Stimulated activated naive CD8-positive, alpha-beta T cell treated with anti-CD3 and anti-CD28 coated beads, Interleukin-15, amount 100 ng/mL, for 72 hours (primary cell): ENCODE data around the gene PARVB.

Experiments
- ATAC-seq: fragments of 150-1000 bp; cut with Tn5 transposase; 2 replicates; pipeline ENCODE4 v1.10.0; 2021; ENCODE audit warnings: mild to moderate bottlenecking, moderate library complexity
- DNase-seq, 2 donors: peaks; one replicate each; pipeline ENCODE4 v3.0.0; 2021 to 2022
- H3K27ac Mint-ChIP-seq, 2 donors: one replicate each; pipeline ENCODE4 v1.8.0; 2022; ENCODE audit warnings: mild to moderate bottlenecking in 2 of 2, mixed read lengths in 2 of 2, moderate library complexity in 2 of 2
- H3K27me3 Mint-ChIP-seq: one replicate; pipeline ENCODE4 v1.8.0; 2022; ENCODE audit warnings: mixed read lengths
- H3K4me1 Mint-ChIP-seq: one replicate; pipeline ENCODE4 v1.8.0; 2022; ENCODE audit warnings: mild to moderate bottlenecking, mixed read lengths
- H3K4me3 Mint-ChIP-seq, 2 donors: one replicate each; pipeline ENCODE4 v1.8.0; 2022; ENCODE audit warnings: mild to moderate bottlenecking in 2 of 2, mixed read lengths in 2 of 2, moderate library complexity in 1 of 2
- H3K9me3 Mint-ChIP-seq, 2 donors: one replicate each; pipeline ENCODE4 v1.8.0; 2022; ENCODE audit warnings: mixed read lengths in 2 of 2

PARVB gene

GRCh38 chr22:44024288-44024921 is at the start of gene PARVB:
Gene PARVB, plus strand, starts transcription at chr22:44024302. Its CDS starts 38 bp downstream, at chr22:44024340.
- ATAC-seq, result peak; percentile 44
- peaks cover 69% of the 10 kb centered on the region for H3K4me1 Mint-ChIP-seq
- DNase-seq, result peak; percentile 31 to 33

GRCh38 chr22:43975041-43975440 is 49.1 kb upstream of the PARVB start:
- Mint-ChIP-seq H3K27me3 (no peaks in the 10 kb centered on the region), H3K9me3 (no peaks in the 10 kb centered on the region), H3K4me3 (no peak overlapping the region), H3K27ac (no peak overlapping the region), H3K4me1 (no peaks in the 10 kb centered on the region)
- no peak for ATAC-seq
- DNase-seq, result no peak

More at GRCh38 chr22:44024288-44024921, at the start of gene PARVB:
- H3K27me3 Mint-ChIP-seq, result peaks cover 13% of the 10 kb centered on the region
- no peaks in the 10 kb centered on the region for H3K9me3 Mint-ChIP-seq
- H3K4me3 Mint-ChIP-seq, result peak within 1 kb of the TSS; percentile 93 to 97
- H3K27ac Mint-ChIP-seq, result peak within 1 kb of the TSS; percentile 96

- H3K9me3 Mint-ChIP-seq, result no peaks in the 10 kb centered on the region
- no peak overlapping the region for H3K4me3 Mint-ChIP-seq
- no peaks in the 10 kb centered on the region for H3K4me1 Mint-ChIP-seq
- no peak for ATAC-seq
- H3K27me3 Mint-ChIP-seq, result no peaks in the 10 kb centered on the region
- no peak for DNase-seq
- no peak overlapping the region for H3K27ac Mint-ChIP-seq
These were observed 47.0 kb upstream of the PARVB start for GRCh38 chr22:43976861-43977795.

DNA sequence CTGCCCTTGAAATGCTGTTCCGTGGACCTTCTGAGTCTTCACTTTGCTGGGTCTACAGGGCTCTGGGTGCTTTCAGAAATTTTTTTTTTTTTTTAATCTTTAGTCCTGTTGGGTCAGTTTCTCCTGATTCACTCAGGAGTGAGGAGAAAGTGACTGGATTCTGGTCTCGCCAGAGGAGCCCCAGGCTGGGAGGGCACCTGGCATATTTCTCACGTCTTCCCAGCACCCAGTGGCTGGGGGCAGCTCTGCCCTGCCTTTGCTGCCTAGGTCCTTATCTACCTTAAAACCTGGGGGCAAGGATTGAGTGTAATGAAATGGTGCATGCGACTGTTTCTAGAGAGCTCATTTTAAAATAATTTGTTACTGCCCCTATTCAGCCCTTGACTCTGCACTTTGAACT is 45.5 kb upstream of the PARVB start:
- Mint-ChIP-seq H3K9me3 (no peaks in the 10 kb centered on the region), H3K4me1 (no peaks in the 10 kb centered on the region), H3K4me3 (no peak overlapping the region), H3K27me3 (no peaks in the 10 kb centered on the region), H3K27ac (no peak overlapping the region)
- ATAC-seq, result no peak
- DNase-seq, result no peak

GRCh38 chr22:43980579-43980978 is 43.5 kb upstream of the PARVB start:
- DNase-seq, result no peak
- Mint-ChIP-seq H3K4me1 (no peaks in the 10 kb centered on the region), H3K4me3 (no peak overlapping the region), H3K27ac (no peak overlapping the region), H3K9me3 (no peaks in the 10 kb centered on the region), H3K27me3 (no peaks in the 10 kb centered on the region)
- ATAC-seq, result no peak

- no peak for DNase-seq
- H3K4me3 Mint-ChIP-seq, result no peak overlapping the region
- no peak overlapping the region for H3K27ac Mint-ChIP-seq
- no peaks in the 10 kb centered on the region for H3K27me3 Mint-ChIP-seq
- ATAC-seq, result no peak
- no peaks in the 10 kb centered on the region for H3K4me1 Mint-ChIP-seq
- H3K9me3 Mint-ChIP-seq, result no peaks in the 10 kb centered on the region
These were observed 43.1 kb upstream of the PARVB start for GRCh38 chr22:43980996-43981395.

DNA sequence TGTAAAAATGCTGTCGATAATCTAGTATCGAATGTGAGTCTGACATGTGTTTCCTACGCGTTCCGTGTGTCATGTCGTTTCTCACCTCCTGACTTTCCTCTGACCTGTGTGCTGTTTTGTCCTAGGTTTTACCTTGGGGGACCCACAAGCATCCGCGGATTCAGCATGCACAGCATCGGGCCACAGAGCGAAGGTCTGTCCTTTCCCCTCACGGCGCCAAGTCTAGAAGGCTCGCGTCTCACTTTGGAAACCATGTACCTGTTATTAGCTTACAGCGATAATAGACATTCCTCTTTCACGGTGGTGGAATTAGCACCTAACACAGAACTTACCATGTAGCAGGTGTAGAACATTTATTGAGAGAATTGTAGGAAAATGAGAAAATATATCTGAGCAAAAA is 40.3 kb upstream of the PARVB start:
- Mint-ChIP-seq H3K27ac (peak overlapping the region in 1 of 2 donors; percentile 86), H3K27me3 (no peaks in the 10 kb centered on the region), H3K4me1 (no peaks in the 10 kb centered on the region), H3K4me3 (no peak overlapping the region), H3K9me3 (no peaks in the 10 kb centered on the region)
- DNase-seq, result no peak
- no peak for ATAC-seq

DNA sequence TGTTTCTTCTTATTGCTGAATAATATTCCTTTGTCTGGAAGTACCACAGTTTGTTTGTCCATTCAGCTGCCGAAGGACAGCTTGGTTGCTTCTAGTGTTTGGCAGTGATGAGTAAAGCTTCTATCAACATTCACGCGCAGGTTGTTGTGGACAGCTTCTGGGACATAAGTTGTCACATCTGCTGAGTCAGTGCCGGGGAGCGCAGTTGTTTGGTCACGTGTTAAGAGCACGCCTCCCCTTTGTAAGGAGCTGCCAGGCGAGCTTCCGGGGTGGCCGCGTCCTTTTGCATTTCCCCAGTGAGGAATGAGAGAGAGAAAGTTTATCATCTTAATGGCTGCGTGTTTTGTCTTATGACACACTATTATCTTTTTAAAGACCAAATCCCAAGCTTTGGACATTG is 38.6 kb upstream of the PARVB start:
- H3K27ac Mint-ChIP-seq, result no peak overlapping the region
- H3K4me1 Mint-ChIP-seq, result no peaks in the 10 kb centered on the region
- H3K4me3 Mint-ChIP-seq, result no peak overlapping the region
- H3K27me3 Mint-ChIP-seq, result no peaks in the 10 kb centered on the region
- DNase-seq (no peak), ATAC-seq (no peak)
- no peaks in the 10 kb centered on the region for H3K9me3 Mint-ChIP-seq

DNA sequence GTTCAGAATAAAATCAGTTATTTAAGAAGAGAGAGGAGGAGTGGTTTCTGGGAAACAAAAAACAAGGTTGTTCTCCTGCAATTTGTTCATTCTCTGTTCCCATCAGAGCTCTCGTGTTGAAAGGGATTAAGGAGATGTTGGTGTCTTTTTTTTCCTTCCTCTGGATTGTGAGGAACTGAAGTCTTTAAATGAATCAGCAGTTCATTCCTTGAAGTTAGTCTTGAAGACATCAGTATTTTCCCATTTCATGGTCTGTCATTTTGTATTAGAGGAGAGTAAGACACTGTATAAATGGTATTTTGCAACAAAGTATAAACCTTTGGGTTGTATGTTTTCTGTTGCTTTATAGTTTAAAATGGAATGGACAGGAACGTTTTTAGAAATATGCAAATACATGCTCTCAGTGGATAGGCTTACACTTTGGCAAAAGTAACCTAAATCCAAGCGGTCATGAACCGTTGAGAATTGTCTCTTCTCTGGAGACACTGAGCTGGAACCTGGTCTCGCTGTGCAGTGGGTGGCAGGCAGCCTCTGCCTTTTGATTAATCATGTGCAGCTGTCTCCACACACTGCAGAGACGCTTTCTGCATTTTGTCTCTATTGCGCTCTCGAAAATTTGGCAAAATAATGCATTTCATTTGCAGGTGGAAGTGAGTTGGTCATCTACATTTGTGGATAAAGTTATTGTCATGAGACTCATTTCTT is 35.8 kb upstream of the PARVB start:
- no peak for ATAC-seq
- Mint-ChIP-seq H3K9me3 (no peaks in the 10 kb centered on the region), H3K27ac (no peak overlapping the region), H3K4me3 (no peak overlapping the region), H3K4me1 (peaks cover 9% of the 10 kb centered on the region), H3K27me3 (no peaks in the 10 kb centered on the region)
- DNase-seq, result no peak

DNA sequence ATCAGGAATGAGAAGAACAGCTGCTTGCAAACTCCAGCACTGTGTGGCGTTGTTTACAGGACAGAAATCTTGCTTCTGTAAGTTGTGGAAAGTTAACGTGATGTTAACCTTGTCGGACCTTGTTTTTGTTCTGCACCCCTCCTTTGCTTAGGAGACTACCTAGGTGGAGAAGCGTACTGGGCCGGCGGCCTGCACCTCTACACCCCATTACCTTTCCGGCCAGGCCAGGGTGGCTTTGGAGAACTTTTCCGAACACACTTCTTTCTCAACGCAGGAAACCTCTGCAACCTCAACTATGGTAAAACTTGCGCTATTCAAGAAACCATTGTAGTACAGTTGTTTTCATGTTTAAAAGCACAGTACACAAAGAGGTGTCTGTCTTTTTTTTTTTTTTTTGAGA is 35.1 kb upstream of the PARVB start:
- ATAC-seq (no peak), DNase-seq (no peak)
- Mint-ChIP-seq H3K27ac (no peak overlapping the region), H3K27me3 (no peaks in the 10 kb centered on the region), H3K9me3 (no peaks in the 10 kb centered on the region), H3K4me3 (no peak overlapping the region), H3K4me1 (peaks cover 14% of the 10 kb centered on the region)

DNA sequence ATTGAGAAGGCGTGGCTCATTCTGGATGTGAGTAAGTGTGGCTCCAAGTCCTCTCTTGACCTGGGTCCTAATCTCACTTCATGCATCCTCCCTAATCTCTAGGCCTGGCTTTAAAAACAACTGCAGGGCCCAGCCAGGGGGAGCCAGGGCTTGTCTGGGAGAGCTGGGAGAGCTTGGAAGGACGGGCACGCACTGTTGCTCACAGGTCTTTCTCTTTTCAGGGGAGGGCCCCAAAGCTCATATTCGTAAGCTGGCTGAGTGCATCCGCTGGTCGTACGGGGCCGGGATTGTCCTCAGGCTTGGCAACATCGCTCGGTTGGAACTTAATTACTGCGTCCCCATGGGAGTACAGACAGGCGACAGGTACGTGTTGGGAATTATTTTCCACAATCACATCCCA is 34.1 kb upstream of the PARVB start:
- Mint-ChIP-seq H3K27me3 (no peaks in the 10 kb centered on the region), H3K4me1 (peaks cover 18% of the 10 kb centered on the region), H3K9me3 (no peaks in the 10 kb centered on the region), H3K4me3 (no peak overlapping the region), H3K27ac (no peak overlapping the region)
- ATAC-seq, result no peak
- DNase-seq, result no peak

- ATAC-seq (no peak), DNase-seq (no peak)
- Mint-ChIP-seq H3K27ac (peak overlapping the region in 1 of 2 donors; percentile 50), H3K9me3 (no peaks in the 10 kb centered on the region), H3K4me1 (peaks cover 32% of the 10 kb centered on the region), H3K27me3 (no peaks in the 10 kb centered on the region), H3K4me3 (no peak overlapping the region)
These were observed 32.6 kb upstream of the PARVB start for GRCh38 chr22:43991316-43992020.

- H3K9me3 Mint-ChIP-seq, result no peaks in the 10 kb centered on the region
- ATAC-seq (no peak), DNase-seq (no peak)
- H3K27me3 Mint-ChIP-seq, result no peaks in the 10 kb centered on the region
- H3K27ac Mint-ChIP-seq, result peak overlapping the region in 1 of 2 donors; percentile 67
- H3K4me3 Mint-ChIP-seq, result no peak overlapping the region
- H3K4me1 Mint-ChIP-seq, result peaks cover 41% of the 10 kb centered on the region
These were observed 31.7 kb upstream of the PARVB start for GRCh38 chr22:43992331-43992821.

DNA sequence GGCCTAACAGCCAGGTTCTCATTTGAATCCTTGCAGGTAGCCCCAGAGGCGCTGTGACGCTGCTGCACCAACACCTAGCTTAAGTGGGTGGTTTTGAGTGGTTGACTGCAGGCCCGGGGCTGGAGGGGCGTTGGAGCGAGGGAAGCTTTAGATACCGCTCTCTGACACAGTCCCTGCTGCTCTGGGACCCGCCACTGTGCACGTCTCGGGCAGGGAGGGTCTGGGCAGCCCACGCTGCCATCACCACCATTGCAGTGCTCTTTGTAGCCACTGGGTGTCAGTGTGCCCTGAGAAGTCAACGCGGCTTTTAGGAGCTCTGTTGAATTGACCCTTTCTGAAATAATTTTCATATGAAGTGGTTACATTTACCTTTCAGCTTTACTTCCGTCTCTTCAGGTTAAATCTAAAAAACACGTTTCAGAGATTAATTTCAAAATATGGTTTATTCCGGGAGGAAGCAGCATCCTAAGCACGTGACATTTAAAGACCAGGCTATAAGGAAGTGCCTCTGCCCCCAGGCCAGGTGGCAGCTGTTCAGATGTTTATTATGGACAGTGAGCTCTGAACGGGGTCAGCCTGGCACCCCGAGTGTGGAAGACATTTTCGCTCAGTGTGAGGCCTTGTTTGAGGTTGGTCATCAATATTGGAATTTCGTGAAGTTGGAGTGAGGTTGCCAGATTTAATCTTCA is 30.9 kb upstream of the PARVB start:
- H3K4me1 Mint-ChIP-seq, result peaks cover 43% of the 10 kb centered on the region
- no peak overlapping the region for H3K27ac Mint-ChIP-seq
- ATAC-seq, result peak; percentile 75
- no peak overlapping the region for H3K4me3 Mint-ChIP-seq
- peak; percentile 57 to 62 for DNase-seq
- no peaks in the 10 kb centered on the region for H3K9me3 Mint-ChIP-seq
- no peaks in the 10 kb centered on the region for H3K27me3 Mint-ChIP-seq

DNA sequence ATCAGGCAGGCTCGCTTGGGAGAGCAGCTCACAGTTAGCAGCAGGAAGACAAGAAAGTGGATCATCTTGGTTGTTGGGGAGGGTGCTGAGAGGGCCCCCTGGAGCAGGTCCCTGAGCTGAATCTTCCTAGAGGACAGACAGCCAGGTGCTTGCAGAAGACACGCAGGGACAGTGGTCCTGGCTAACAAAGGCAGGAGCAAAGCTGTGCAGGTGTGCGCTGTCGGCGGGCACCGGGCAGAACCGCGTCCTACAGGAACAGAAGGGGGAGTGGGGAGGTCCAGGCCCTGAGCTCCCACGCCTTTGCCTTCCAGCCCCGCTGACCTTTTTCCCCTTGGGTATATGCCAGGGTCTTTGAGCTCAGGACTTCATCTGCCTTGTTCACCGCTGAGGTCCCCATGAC is 30.1 kb upstream of the PARVB start:
- no peak overlapping the region for H3K4me3 Mint-ChIP-seq
- H3K27me3 Mint-ChIP-seq, result no peaks in the 10 kb centered on the region
- no peak overlapping the region for H3K27ac Mint-ChIP-seq
- no peak for DNase-seq
- peaks cover 43% of the 10 kb centered on the region for H3K4me1 Mint-ChIP-seq
- ATAC-seq, result no peak
- H3K9me3 Mint-ChIP-seq, result no peaks in the 10 kb centered on the region
